Measurements from ENCODE around the gene COG6. TPM values are rescaled to one million over a fixed set of nuclear protein-coding genes. Genes with fewer than 3 reads are reported as not detected.

COG6 gene
- total RNA-seq, 4 donors from 2014 or later: 17.6 to 109 (median 27.6) TPM

DNA sequence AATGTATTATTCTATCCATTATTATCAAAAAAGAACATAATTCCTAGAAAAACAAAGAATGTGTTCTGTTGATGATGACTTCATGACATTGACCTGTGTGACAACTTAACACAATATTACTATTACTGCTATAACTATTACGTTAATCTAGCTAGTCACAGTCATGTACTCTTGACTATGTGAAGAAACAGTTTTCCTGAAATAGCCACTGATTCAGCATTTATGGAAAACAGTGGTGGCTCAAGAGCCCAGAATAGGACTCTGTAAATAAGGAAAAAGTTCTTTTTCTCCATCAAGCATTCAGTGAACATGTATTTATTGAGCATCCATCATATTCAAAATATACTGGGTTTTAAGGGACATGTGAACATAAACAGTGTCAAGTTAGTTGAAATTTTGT is 93.5 kb downstream of the COG6 start:
- TF ChIP-seq EP300 (IDR thresholded peaks at IDR 0.05; ENCODE audit: low read depth): no peak
- TF ChIP-seq CTCF (IDR thresholded peaks at IDR 0.05): no peak
- TF ChIP-seq POLR2A (IDR thresholded peaks at IDR 0.05): no peak
- intact Hi-C loops (cut with DNase I; ENCODE audit: low total_unique reads): no loop called here
- 0 to 100% methylated on average over 1 of the region's 1 CpG for WGBS, 2 donors (ENCODE audit: low coverage in 1 of 2)
- H3K27me3 ChIP-seq: no peaks in the 10 kb centered on the region
- no peak for DNase-seq
- H3K4me3 ChIP-seq: no peak overlapping the region
- peaks cover 0 to 10% (median 0%) of the 10 kb centered on the region in 4 donors for H3K36me3 ChIP-seq
- no peak overlapping the region for H3K27ac ChIP-seq
- in situ Hi-C loops (cut with MboI; ENCODE audit: low pct_ligation_motif_present in 1 of 4, low pct_unique_long_range_greater_than_20kb in 1 of 4, low sequenced_read_pairs in 3 of 4): no loop called here
- H3K9me3 ChIP-seq: no peaks in the 10 kb centered on the region
- no peaks in the 10 kb centered on the region for H3K4me1 ChIP-seq

GRCh38 chr13:39749528-39749927 is 94.1 kb downstream of the COG6 start:
- no peaks in the 10 kb centered on the region for H3K4me1 ChIP-seq
- in situ Hi-C loops (cut with MboI; ENCODE audit: low pct_ligation_motif_present in 1 of 4, low pct_unique_long_range_greater_than_20kb in 1 of 4, low sequenced_read_pairs in 3 of 4) (no loop called here), intact Hi-C loops (cut with DNase I; ENCODE audit: low total_unique reads) (no loop called here)
- no peaks in the 10 kb centered on the region for H3K27me3 ChIP-seq
- DNase-seq: no peak
- H3K36me3 ChIP-seq: peaks cover 0 to 10% (median 0%) of the 10 kb centered on the region in 4 donors
- no peak overlapping the region for H3K27ac ChIP-seq
- H3K4me3 ChIP-seq: no peak overlapping the region
- no peaks in the 10 kb centered on the region for H3K9me3 ChIP-seq
- TF ChIP-seq EP300 (IDR thresholded peaks at IDR 0.05; ENCODE audit: low read depth) (no peak), POLR2AphosphoS5 (IDR thresholded peaks at IDR 0.05) (no peak), POLR2A (IDR thresholded peaks at IDR 0.05) (no peak), CTCF (IDR thresholded peaks at IDR 0.05) (no peak)

DNA sequence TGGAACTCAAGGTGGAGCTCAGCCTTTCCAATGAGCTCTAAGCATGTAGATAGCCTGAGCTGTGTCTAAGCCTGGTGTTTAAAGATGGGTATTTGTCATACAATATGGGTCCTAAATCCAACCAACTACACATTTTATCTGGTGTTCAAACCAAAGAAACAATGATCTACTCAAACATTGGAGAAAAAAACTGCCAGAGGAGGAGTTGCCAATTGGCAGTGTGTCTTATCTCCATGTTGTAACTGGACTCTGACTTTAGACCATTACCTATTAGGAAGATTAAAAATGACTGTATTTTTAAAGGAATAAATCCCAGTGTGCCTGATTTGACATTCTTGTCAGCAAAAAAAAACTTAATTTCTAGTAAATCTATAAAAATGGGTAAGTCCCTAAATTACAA is 96.3 kb downstream of the COG6 start:
- intact Hi-C loops (cut with DNase I; ENCODE audit: low total_unique reads): no loop called here
- no peak for DNase-seq
- Histone ChIP-seq H3K4me1 (no peaks in the 10 kb centered on the region), H3K9me3 (no peaks in the 10 kb centered on the region), H3K27ac (no peak overlapping the region), H3K36me3 (peaks cover 0 to 10% (median 0%) of the 10 kb centered on the region in 4 donors), H3K4me3 (no peak overlapping the region), H3K27me3 (no peaks in the 10 kb centered on the region)
- TF ChIP-seq CTCF (IDR thresholded peaks at IDR 0.05) (no peak), POLR2A (IDR thresholded peaks at IDR 0.05) (no peak), POLR2AphosphoS5 (IDR thresholded peaks at IDR 0.05) (no peak), EP300 (IDR thresholded peaks at IDR 0.05; ENCODE audit: low read depth) (no peak)
- in situ Hi-C loops (cut with MboI; ENCODE audit: low pct_ligation_motif_present in 1 of 4, low pct_unique_long_range_greater_than_20kb in 1 of 4, low sequenced_read_pairs in 3 of 4): loop anchor here in 1 of 4 donors (25.0 kb wide), 1 partner anchor 935 kb away; no protein-coding TSS in a partner anchor

DNA sequence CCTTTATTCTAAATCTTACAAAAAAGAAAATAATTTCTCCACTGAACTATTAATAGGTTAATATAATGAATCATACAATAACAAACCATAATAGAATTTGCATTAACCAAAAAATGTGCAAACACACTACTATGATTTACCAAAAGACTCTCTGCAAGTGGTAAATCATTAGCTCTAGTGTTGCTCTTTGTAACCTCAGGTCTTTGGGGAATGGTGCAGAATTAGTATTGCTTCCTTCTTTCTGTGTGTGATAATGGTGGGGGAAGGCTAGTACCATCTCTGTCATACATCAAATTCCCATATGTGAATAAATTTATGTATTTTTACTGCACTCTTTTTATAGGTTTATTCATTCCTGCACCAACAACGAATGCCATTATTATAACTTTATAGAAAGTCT is 105.1 kb downstream of the COG6 start:
- no peaks in the 10 kb centered on the region for H3K27me3 ChIP-seq
- 45 to 75% methylated on average over 1 of the region's 1 CpG for WGBS, 2 donors (ENCODE audit: low coverage in 1 of 2)
- H3K9me3 ChIP-seq: no peaks in the 10 kb centered on the region
- TF ChIP-seq POLR2AphosphoS5 (IDR thresholded peaks at IDR 0.05): no peak
- no peak for TF ChIP-seq CTCF (IDR thresholded peaks at IDR 0.05)
- no peak for TF ChIP-seq EP300 (IDR thresholded peaks at IDR 0.05; ENCODE audit: low read depth)
- TF ChIP-seq POLR2A (IDR thresholded peaks at IDR 0.05): no peak
- in situ Hi-C loops (cut with MboI; ENCODE audit: low pct_ligation_motif_present in 1 of 4, low pct_unique_long_range_greater_than_20kb in 1 of 4, low sequenced_read_pairs in 3 of 4) (loop anchor here in 1 of 4 donors (25.0 kb wide), 1 partner anchor 927 kb away; no protein-coding TSS in a partner anchor), intact Hi-C loops (cut with DNase I; ENCODE audit: low total_unique reads) (no loop called here)
- no peak overlapping the region for H3K4me3 ChIP-seq
- DNase-seq: no peak
- no peaks in the 10 kb centered on the region for H3K36me3 ChIP-seq
- H3K27ac ChIP-seq: no peak overlapping the region
- peaks cover 0 to 6% (median 0%) of the 10 kb centered on the region in 4 donors for H3K4me1 ChIP-seq
